ENCODE data around the gene NRARP. TPM values are rescaled to one million over a fixed set of nuclear protein-coding genes. Genes with fewer than 3 reads are reported as not detected.

The NRARP gene
- total RNA-seq, 1 donor, result 0.09 TPM

- no peak for TF ChIP-seq CTCF (IDR thresholded peaks at IDR 0.05; ENCODE audit: insufficient read depth, low read length)
- no peak overlapping the region for H3K4me3 ChIP-seq (ENCODE audit: low read depth, low read length)
- DNase-seq (ENCODE audit: low read depth), result no peak
Measured at GRCh38 chr9:137311986-137312851, 10.1 kb upstream of the NRARP start.

- H3K4me3 ChIP-seq (ENCODE audit: low read depth, low read length), result no peak overlapping the region
- DNase-seq (ENCODE audit: low read depth), result no peak
- TF ChIP-seq CTCF (IDR thresholded peaks at IDR 0.05; ENCODE audit: insufficient read depth, low read length), result no peak
Measured at GRCh38 chr9:137311171-137311985, 9.3 kb upstream of the NRARP start.

- no peak for DNase-seq (ENCODE audit: low read depth)
- H3K4me3 ChIP-seq (ENCODE audit: low read depth, low read length), result no peak overlapping the region
- no peak for TF ChIP-seq CTCF (IDR thresholded peaks at IDR 0.05; ENCODE audit: insufficient read depth, low read length)
Measured at GRCh38 chr9:137310189-137311052, 8.3 kb upstream of the NRARP start.

GRCh38 chr9:137309368-137310188, 7.5 kb upstream of the NRARP start:
- no peak overlapping the region for H3K4me3 ChIP-seq (ENCODE audit: low read depth, low read length)
- TF ChIP-seq CTCF (IDR thresholded peaks at IDR 0.05; ENCODE audit: insufficient read depth, low read length), result no peak
- DNase-seq (ENCODE audit: low read depth), result no peak

GRCh38 chr9:137308057-137308619, 6.1 kb upstream of the NRARP start:
- no peak overlapping the region for H3K4me3 ChIP-seq (ENCODE audit: low read depth, low read length)
- no peak for TF ChIP-seq CTCF (IDR thresholded peaks at IDR 0.05; ENCODE audit: insufficient read depth, low read length)
- no peak for DNase-seq (ENCODE audit: low read depth)

Data from fibroblast of the aortic adventitia (primary cell).